HUES6 (cell line): ENCODE measurements around the gene FSD1.
A peak's percentile ranks its signal among the peaks of the same experiment; 100 is the strongest.

ENCODE experiments used
- H3K27ac ChIP-seq: 2 replicates; pipeline ENCODE4 v1.7.0; 2013; ENCODE audit warnings: low read depth, mild to moderate bottlenecking, low read length, inconsistent platforms
- H3K27me3 ChIP-seq: 2 replicates; pipeline ENCODE4 v1.6.1; 2013; ENCODE audit warnings: low read length; ENCODE audit not compliant: control insufficient read depth, insufficient read depth
- H3K36me3 ChIP-seq: 2 replicates; pipeline ENCODE4 v1.6.1; 2013; ENCODE audit warnings: low read length; ENCODE audit not compliant: control insufficient read depth, insufficient read depth
- H3K4me1 ChIP-seq: 2 replicates; pipeline ENCODE4 v1.6.1; 2013; ENCODE audit warnings: low read length; ENCODE audit not compliant: control insufficient read depth, insufficient read depth
- H3K4me3 ChIP-seq: 2 replicates; pipeline ENCODE4 v1.5.1; 2013; ENCODE audit warnings: low read depth, low read length
- H3K9ac ChIP-seq: one replicate; pipeline ENCODE4 v1.6.1; 2013; ENCODE audit warnings: mild to moderate bottlenecking, low read length
- H3K9me3 ChIP-seq: 2 replicates; pipeline ENCODE4 v1.6.1; 2013; ENCODE audit warnings: low read depth, low read length; ENCODE audit not compliant: control insufficient read depth, insufficient read depth

The FSD1 gene

DNA sequence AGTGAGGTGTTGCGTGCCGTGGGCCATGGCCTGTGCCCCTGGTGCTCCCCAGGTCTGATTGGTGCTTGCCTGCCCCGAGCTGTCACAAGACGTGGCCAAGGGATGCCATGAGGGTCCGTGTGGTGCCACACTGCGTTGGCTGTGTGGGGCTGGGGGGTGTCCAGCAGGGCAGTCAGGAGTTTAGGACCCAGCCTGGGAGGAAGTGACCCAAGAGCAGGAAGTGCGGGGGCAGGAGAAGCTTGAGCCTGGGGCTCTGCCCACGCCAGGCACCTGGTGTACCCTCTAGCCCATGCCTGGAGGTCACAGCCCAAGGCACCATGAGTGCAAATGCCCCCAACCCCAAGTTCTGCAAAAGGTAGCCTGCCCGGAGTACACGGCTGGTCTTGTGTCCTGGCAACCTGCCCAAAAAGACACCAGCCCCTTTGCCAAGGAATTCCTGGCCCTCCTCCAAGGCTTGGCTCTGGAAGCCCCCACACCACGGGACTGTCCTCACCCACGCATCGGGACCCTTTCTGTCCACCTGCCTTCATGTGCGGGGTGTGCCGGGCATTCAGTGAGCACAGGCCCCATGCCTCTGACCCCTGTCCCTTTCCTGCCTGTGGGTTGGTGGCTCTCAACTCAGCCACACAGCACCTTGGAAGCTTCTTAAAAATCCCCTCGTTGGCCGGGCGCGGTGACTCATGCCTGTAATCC, 63.9 kb downstream of the FSD1 start:
- H3K9me3 ChIP-seq: no peaks in the 10 kb centered on the region
- H3K9ac ChIP-seq: peak overlapping the region; percentile 8
- H3K36me3 ChIP-seq: peaks cover 26% of the 10 kb centered on the region
- 0 out of 2 replicates have a peak overlapping the region, but pooled peaks have one; percentile 13 for H3K27ac ChIP-seq
- H3K27me3 ChIP-seq: no peaks in the 10 kb centered on the region
- H3K4me1 ChIP-seq: peaks cover 22% of the 10 kb centered on the region
- no peak overlapping the region for H3K4me3 ChIP-seq

DNA sequence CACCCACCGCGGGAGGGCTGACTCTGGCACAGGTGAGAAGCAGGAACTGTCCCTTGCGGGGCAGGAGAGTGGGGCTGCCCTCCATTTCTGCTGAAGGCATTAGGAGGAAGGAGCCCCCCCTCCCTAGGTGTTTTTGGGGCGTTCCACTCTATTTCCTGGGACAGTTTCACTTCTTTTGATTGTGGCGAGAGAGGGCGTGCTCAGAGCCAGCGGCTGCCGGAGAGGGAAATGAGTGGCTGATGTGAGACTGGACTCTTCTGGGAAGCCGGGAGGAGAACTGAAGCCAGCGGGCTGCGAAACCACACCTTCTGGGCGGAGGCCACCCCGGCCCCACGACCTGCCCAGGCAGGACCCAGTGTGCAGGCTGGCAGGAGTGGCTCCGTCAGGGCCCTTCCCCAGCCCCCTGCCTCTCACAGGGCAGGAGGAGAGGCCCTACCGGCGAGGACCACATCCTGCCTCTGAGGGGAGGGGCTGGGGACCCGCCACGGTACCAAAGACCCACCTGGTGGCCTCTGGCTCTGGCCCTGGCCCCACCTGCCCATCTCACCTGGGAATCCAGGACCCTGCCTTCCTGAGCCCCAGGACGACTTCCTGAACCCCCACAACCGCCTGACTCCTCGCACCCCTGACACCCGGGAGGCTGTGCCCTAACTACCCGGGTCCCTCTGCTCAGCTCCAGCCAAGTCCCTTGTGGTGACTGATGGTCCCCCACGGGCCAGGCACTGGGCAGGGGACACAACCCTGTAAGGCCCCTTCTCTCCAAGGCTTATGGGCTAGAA, 64.9 kb downstream of the FSD1 start:
- peaks cover 28% of the 10 kb centered on the region for H3K4me1 ChIP-seq
- no peak overlapping the region for H3K4me3 ChIP-seq
- no peaks in the 10 kb centered on the region for H3K27me3 ChIP-seq
- H3K9me3 ChIP-seq: no peaks in the 10 kb centered on the region
- H3K27ac ChIP-seq: peak overlapping the region; percentile 29; the same call in 1 of the 2 replicates
- H3K36me3 ChIP-seq: peaks cover 16% of the 10 kb centered on the region
- H3K9ac ChIP-seq: peak overlapping the region; percentile 39

DNA sequence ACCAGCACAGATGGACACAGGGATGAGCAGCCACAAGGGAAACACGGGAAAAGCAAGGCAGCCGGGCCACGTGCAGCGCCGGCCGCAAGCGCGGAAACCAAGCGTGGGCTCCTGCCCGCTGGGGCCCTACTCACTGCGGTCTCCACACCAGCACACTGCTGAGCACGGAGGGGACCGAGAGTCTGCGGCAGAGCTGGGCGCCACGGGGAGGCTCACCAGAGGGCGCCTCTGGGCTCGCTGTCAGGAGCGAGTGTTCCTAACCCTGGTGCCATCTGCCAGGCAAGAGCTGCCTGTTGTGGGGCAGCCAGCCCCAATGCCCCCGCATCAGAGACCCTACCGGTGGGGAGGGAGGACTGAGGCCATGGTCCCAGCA, 65.5 kb downstream of the FSD1 start:
- peaks cover 34% of the 10 kb centered on the region for H3K4me1 ChIP-seq

DNA sequence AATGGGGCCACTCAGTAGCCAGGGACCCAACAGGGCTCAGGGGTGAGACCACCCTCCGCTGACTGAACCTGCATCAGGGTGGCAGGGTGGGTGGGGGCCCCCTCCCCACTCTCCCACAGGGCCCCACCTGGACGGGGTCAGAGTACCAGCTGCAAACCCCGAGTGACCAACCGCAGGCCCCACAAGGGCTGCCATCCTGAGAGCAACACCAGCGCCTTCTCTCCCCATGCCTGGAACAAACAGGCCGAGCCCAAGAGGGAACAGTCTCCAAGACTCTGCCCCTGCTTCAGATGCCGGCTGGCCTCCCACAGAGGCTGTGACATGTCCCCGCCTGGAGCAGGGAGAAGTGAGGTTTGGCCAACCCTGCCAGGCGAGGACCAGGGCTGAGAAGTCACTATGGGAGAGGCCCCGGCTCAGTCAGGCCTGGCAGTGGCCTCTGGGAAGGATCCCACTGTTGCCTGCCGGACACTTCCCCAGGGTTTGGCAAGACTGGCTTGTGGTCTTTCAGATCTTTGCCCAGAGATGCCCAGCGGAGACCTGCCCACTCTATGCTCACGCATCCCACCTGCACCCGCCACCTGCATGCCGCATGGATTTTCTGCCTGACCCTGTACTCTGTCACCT, 66.1 kb downstream of the FSD1 start:
- peaks cover 41% of the 10 kb centered on the region for H3K4me1 ChIP-seq
- H3K4me3 ChIP-seq: no peak overlapping the region
- H3K27ac ChIP-seq: no peak overlapping the region
- no peaks in the 10 kb centered on the region for H3K27me3 ChIP-seq
- peaks cover 8% of the 10 kb centered on the region for H3K36me3 ChIP-seq
- H3K9me3 ChIP-seq: no peaks in the 10 kb centered on the region
- H3K9ac ChIP-seq: no peak overlapping the region

More for the DNA sequence above, 65.5 kb downstream of the FSD1 start:
- no peak overlapping the region; the same call in 1 of the 2 replicates for H3K27ac ChIP-seq
- peak overlapping the region; percentile 39 for H3K9ac ChIP-seq
- H3K36me3 ChIP-seq: peaks cover 15% of the 10 kb centered on the region
- no peak overlapping the region for H3K4me3 ChIP-seq
- H3K27me3 ChIP-seq: no peaks in the 10 kb centered on the region
- no peaks in the 10 kb centered on the region for H3K9me3 ChIP-seq

DNA sequence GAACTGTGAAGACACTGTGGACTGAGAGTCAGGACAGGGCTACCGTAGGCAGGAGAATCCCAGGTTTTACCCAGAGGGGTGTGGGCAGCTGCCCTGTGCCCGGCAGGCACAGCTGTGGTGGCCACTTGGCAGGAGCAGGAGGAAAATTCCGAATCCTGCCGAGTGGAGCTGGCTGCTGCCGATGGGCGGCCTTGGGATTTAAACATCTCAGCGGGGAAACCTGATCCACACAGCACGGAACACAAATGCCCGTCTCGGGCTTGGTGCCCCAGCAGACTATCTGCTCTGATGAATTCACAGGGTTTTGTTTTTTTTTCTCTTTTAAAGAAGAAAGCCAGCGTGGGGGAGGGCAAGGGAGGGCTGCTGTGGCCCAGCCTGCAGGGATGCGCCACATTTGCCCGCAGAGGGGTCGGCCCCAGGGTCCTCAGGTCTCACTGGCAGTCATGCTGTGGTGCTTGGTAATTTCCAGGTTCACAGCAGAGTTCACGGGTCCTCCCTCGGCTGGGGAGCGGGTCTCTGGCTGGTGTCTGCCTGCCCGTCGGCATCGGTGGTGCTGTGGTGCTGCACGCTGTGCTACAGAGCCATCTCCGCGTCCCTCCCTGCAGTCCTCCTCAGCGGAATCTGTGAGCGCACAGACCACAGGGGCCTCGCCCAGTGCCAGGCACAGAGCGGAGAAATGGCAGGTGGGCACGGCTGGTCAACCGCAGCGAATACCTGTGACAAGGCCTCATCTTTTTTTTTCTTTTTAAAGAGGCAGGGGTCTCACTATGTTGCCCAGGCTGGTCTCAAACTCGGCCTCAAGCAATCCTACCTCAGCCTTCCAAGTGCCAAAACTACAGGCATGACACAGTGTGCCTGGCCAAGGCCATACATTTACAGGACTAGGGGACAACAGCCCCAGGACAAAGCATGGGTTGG, 67.1 kb downstream of the FSD1 start:
- H3K27ac ChIP-seq: no peak overlapping the region
- H3K27me3 ChIP-seq: no peaks in the 10 kb centered on the region
- no peak overlapping the region for H3K4me3 ChIP-seq
- H3K4me1 ChIP-seq: peaks cover 50% of the 10 kb centered on the region
- H3K9me3 ChIP-seq: no peaks in the 10 kb centered on the region
- H3K36me3 ChIP-seq: no peaks in the 10 kb centered on the region; the same call in 1 of the 2 replicates
- H3K9ac ChIP-seq: no peak overlapping the region

DNA sequence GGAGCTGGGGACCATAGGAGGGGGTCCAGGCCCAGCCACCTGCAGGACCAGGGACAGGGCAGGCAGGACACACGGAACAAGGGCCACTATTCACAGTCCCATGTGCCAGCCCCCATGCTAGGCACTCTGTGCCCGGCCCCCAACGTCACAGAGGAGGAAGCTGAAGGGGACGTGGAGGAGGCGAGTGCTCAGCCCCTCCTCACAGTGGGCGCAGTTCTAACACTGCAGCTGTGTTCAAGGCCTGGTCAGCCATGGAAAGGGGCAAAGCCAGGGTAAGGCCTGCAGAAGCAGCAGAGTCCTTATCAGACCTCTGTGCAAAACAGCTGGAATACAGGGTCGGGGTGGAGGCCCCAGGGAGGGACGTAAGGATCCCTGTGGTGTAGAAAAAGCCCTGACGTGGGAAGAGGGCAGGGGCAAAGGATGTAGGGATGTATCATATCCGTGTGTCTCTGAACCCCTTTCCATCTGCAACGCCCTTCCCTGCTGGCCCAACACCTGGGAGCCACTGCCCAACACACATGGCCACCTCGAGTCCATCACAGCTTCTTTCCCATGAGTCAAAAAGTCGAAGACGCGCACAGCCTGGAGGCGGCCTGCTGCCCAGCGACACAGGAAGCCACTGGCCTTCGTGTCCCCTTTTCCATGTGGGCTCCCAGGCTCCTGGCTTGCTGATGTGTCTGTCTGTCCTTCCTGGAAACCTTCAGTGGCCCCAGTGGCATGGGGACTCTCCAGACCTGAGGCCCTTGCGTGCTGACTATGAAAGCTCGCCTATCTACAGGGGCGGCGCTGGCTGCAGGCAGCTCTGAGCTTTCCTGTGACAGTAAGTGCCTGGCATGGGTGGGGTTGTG, 68.0 kb downstream of the FSD1 start:
- Histone ChIP-seq H3K4me3 (no peak overlapping the region), H3K4me1 (peaks cover 59% of the 10 kb centered on the region), H3K36me3 (no peaks in the 10 kb centered on the region), H3K27ac (no peak overlapping the region), H3K9me3 (no peaks in the 10 kb centered on the region), H3K9ac (no peak overlapping the region), H3K27me3 (no peaks in the 10 kb centered on the region)

DNA sequence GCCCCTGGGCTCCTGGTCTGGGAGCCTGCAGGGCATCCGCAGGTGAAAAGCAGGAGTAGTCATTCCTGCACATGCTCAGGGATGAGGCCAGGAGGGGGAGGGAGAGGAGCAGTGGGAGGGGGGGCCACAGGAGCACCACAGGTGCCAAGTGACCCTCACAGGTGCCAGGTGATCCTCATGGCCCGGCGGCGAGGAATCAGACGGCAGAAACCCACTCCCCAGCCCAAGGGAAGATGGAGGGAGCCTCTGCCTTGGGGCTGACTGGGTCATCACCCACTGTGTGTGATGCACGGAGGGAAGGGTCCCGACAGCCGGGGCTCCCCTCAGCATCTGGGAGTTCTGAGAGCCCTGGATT, 68.6 kb downstream of the FSD1 start:
- H3K4me1 ChIP-seq: peaks cover 59% of the 10 kb centered on the region
- no peak overlapping the region for H3K9ac ChIP-seq

More for the DNA sequence above, 68.6 kb downstream of the FSD1 start:
- H3K27me3 ChIP-seq: no peaks in the 10 kb centered on the region
- H3K4me3 ChIP-seq: no peak overlapping the region
- no peaks in the 10 kb centered on the region for H3K9me3 ChIP-seq
- no peak overlapping the region for H3K27ac ChIP-seq
- H3K36me3 ChIP-seq: no peaks in the 10 kb centered on the region
